Hepatocyte (in vitro differentiated cells): ENCODE data around the gene TMEM19. TPM values are rescaled to one million over a fixed set of nuclear protein-coding genes. Genes with fewer than 3 reads are reported as not detected.

Source experiments
- DNase-seq: peaks from one replicate; pipeline ENCODE4 v3.0.0-alpha.2; 2016; ENCODE audit warnings: low spot score
- H2AFZ ChIP-seq: fragments of 200-600 bp; sonication (generic); 2 replicates; pipeline ENCODE4 v1.6.0; 2016; ENCODE audit warnings: antibody characterized with exemption, mild to moderate bottlenecking
- H3K27ac ChIP-seq: fragments of 200-600 bp; sonication (generic); 2 replicates; pipeline ENCODE4 v1.5.1; 2016; ENCODE audit warnings: mild to moderate bottlenecking
- H3K27me3 ChIP-seq: fragments of 200-600 bp; sonication (generic); 2 replicates; pipeline ENCODE4 v1.6.1; 2016
- H3K36me3 ChIP-seq: fragments of 200-600 bp; sonication (generic); replicated peaks from 2 replicates; pipeline ENCODE4 v1.5.1; 2016; ENCODE audit warnings: low read depth; ENCODE audit not compliant: insufficient read depth
- H3K4me1 ChIP-seq: fragments of 200-600 bp; sonication (generic); 2 replicates; pipeline ENCODE4 v1.5.1; 2016; ENCODE audit warnings: mild to moderate bottlenecking, moderate library complexity; ENCODE audit not compliant: insufficient read depth
- H3K4me2 ChIP-seq: fragments of 200-600 bp; sonication (generic); 2 replicates; pipeline ENCODE4 v1.6.0; 2016
- H3K4me3 ChIP-seq: fragments of 200-600 bp; sonication (generic); 2 replicates; pipeline ENCODE4 v1.5.1; 2016; ENCODE audit warnings: mild to moderate bottlenecking
- H3K79me2 ChIP-seq: fragments of 200-600 bp; sonication (generic); 2 replicates; pipeline ENCODE4 v1.6.0; 2017; ENCODE audit warnings: mild to moderate bottlenecking
- H3K9me2 ChIP-seq: fragments of 200-600 bp; sonication (generic); replicated peaks from 2 replicates; pipeline ENCODE4 v1.6.0; 2017; ENCODE audit warnings: mild to moderate bottlenecking; ENCODE audit not compliant: insufficient read depth
- H3K9me3 ChIP-seq: fragments of 200-600 bp; sonication (generic); 2 replicates; pipeline ENCODE4 v1.5.1; 2016; ENCODE audit warnings: low read depth, mild to moderate bottlenecking
- H4K20me1 ChIP-seq: fragments of 200-600 bp; sonication (generic); 2 replicates; pipeline ENCODE4 v1.6.0; 2016; ENCODE audit warnings: mild to moderate bottlenecking; ENCODE audit not compliant: insufficient read depth, poor library complexity, severe bottlenecking
- CTCF ChIP-seq: fragments of 200-600 bp; sonication (generic); IDR thresholded peaks from 2 replicates; pipeline ENCODE4 v1.5.1; 2016; ENCODE audit warnings: antibody characterized with exemption, mild to moderate bottlenecking; ENCODE audit not compliant: poor library complexity
- EZH2 ChIP-seq: fragments of 200-600 bp; sonication (generic); IDR thresholded peaks from 2 replicates; pipeline ENCODE4 v1.6.1; 2016; ENCODE audit warnings: antibody characterized with exemption, mild to moderate bottlenecking, borderline replicate concordance
- EZH2phosphoT487 ChIP-seq: fragments of 200-600 bp; sonication (generic); IDR thresholded peaks from one replicate; pipeline ENCODE4 v1.6.1; 2018; ENCODE audit warnings: antibody characterized with exemption, mild to moderate bottlenecking, low read depth, moderate library complexity; ENCODE audit not compliant: unreplicated experiment, severe bottlenecking
- WGBS: methylation state at CpG from one replicate; pipeline ENCODE4 v1.1.6; 2016; ENCODE audit warnings: low lambda C conversion rate; ENCODE audit errors: missing lambda C conversion rate; 5-methylcytosine and 5-hydroxymethylcytosine counted together
- polyA plus RNA-seq: library from polyadenylated mRNA; unstranded; fragments of >200 nt; fragmentation: Nextera tagmentation; extraction: Ambion mirVana; gene quantifications from 2 replicates; pipeline ENCODE4 v1.2.1, GENCODE V29; 2016
- total RNA-seq: library from RNA; depleted of rRNA; stranded (reverse); fragments of >200 nt; gene quantifications from 2 replicates; pipeline ENCODE4 v1.2.3, GENCODE V29; 2014

TMEM19 gene
- total and polyA plus RNA-seq, 2 experiments from 2014 or later = 24.1 to 24.8 TPM

GRCh38 chr12:71655907-71656306 lies 30.0 kb upstream of the TMEM19 start:
- Histone ChIP-seq H2AFZ (no peak overlapping the region), H3K27ac (no peak overlapping the region), H3K79me2 (peaks cover 100% of the 10 kb centered on the region), H3K9me2 (no peaks in the 10 kb centered on the region), H4K20me1 (peaks cover 43% of the 10 kb centered on the region), H3K4me1 (no peaks in the 10 kb centered on the region), H3K27me3 (no peaks in the 10 kb centered on the region), H3K36me3 (no peaks in the 10 kb centered on the region), H3K4me2 (peak overlapping the region; percentile 31), H3K4me3 (no peak overlapping the region), H3K9me3 (no peaks in the 10 kb centered on the region)
- DNase-seq = no peak
- TF ChIP-seq EZH2 (no peak), EZH2phosphoT487 (no peak), CTCF (no peak)
- 94% methylated on average over 1 of the region's 1 CpG for WGBS

GRCh38 chr12:71656740-71657139 lies 29.1 kb upstream of the TMEM19 start:
- H3K79me2 ChIP-seq = peaks cover 100% of the 10 kb centered on the region
- no peaks in the 10 kb centered on the region for H3K36me3 ChIP-seq
- no peak overlapping the region for H3K4me2 ChIP-seq
- no peak for TF ChIP-seq CTCF
- no peak for TF ChIP-seq EZH2phosphoT487
- TF ChIP-seq EZH2 = no peak
- H3K4me3 ChIP-seq = no peak overlapping the region
- no peaks in the 10 kb centered on the region for H3K4me1 ChIP-seq
- H4K20me1 ChIP-seq = peaks cover 46% of the 10 kb centered on the region
- no peaks in the 10 kb centered on the region for H3K9me2 ChIP-seq
- 73% methylated on average over 3 of the region's 3 CpGs for WGBS
- no peak for DNase-seq
- no peaks in the 10 kb centered on the region for H3K27me3 ChIP-seq
- no peaks in the 10 kb centered on the region for H3K9me3 ChIP-seq
- H3K27ac ChIP-seq = no peak overlapping the region
- no peak overlapping the region for H2AFZ ChIP-seq

- TF ChIP-seq EZH2 (no peak), CTCF (no peak), EZH2phosphoT487 (no peak)
- no peaks in the 10 kb centered on the region for H3K9me3 ChIP-seq
- 13% methylated on average over 8 of the region's 8 CpGs for WGBS
- peak overlapping the region; percentile 95 for H3K27ac ChIP-seq
- peaks cover 84% of the 10 kb centered on the region for H3K79me2 ChIP-seq
- H3K27me3 ChIP-seq = no peaks in the 10 kb centered on the region
- peaks cover 7% of the 10 kb centered on the region for H3K4me1 ChIP-seq
- no peaks in the 10 kb centered on the region for H3K36me3 ChIP-seq
- H3K4me2 ChIP-seq = peak overlapping the region; percentile 80
- no peak overlapping the region for H2AFZ ChIP-seq
- peaks cover 38% of the 10 kb centered on the region for H4K20me1 ChIP-seq
- H3K9me2 ChIP-seq = no peaks in the 10 kb centered on the region
- peak overlapping the region; percentile 71 for H3K4me3 ChIP-seq
- no peak for DNase-seq
Measured at GRCh38 chr12:71661977-71662530, 23.8 kb upstream of the TMEM19 start.
